NCI-H1092 treated with DMSO at 0.1 percent for 48 hours (cell line): Measurements from ENCODE around the gene NSD1.

ENCODE experiments used
- DNase-seq: peaks from one replicate; lab custom pipeline; 2025; lab: John Stamatoyannopoulos, UW

Gene NSD1

GRCh38 chr5:177309351-177310191 lies 176.0 kb downstream of the NSD1 start:
- peak; percentile 9 for DNase-seq

DNA sequence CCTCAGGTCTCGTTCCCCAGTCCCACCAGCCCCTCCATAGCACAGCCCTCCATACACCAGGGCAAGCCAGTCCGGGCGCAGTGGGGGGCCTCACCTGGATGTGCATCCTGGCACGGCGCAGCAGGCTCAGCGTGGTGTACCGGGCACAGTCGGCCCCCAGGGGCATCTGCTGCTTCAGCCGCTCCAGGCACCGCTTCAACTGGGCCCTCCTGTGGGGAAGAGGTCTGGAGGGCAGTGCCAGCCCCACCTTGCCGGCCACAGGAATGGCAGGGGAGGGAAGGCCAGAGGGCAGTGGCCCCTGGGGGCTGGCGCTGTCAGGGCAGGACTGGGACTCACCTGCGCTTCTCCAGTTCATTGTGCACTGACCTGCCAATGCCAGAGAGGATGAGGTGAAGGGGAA lies 176.8 kb downstream of the NSD1 start:
- DNase-seq, result peak; percentile 5

- peak; percentile 27 for DNase-seq
Measured at GRCh38 chr5:177310757-177311391, 177.3 kb downstream of the NSD1 start.

- DNase-seq, result no peak
Measured at GRCh38 chr5:177311392-177311722, 177.8 kb downstream of the NSD1 start.

DNA sequence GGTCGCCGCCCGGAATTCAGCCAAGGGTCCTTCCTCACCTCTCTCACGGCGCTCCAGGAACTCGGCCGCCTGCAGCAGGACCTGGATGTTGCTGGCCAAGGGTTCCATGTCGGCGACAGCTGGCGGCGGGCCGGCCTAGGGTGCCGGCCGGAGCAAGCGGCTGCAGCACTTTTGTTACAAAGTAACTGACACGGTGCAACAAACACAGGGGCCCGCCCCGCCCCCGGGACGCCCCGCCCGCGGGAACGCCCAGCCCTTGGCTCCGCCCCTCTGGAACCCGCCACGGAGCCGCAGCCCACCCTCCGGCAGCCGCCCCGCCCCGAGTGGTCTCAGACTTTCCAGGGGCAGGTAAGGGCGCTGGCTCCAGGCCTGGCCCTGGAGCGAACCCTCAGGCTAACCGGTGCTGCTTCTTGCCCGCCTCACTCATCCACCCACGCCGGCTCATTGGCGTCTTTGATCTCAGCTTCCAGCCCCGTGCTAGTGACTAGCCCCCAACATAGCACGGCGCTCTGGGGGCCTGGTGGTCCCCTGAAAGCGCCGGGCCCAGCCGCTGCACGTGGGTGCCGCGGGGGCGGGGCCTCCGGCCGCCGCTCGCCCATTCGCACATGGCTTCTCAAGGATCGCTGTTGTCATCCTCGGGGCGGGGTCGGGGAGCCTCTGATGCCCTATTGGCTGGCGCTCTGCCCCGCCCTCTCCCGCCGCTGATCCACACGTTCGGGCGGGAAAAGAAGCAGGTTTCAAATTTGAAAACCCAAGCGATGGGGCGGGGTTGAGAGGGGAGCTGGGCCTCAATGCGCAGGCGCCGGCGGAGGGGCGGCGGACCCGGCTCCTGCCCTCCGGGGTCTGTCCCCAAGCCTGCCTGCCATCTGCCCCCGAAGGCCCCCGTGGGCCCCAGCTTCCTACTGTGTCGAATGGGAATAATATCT lies 178.4 kb downstream of the NSD1 start, which contains the start of gene MXD3:
MXD3 (minus strand) TSS at position 176 of the 926 bp plus-strand sequence; CDS start at position 108, 68 bp downstream.
- peak; percentile 93 for DNase-seq

GRCh38 chr5:177312649-177313181 lies 179.1 kb downstream of the NSD1 start:
- DNase-seq, result peak; percentile 16

DNA sequence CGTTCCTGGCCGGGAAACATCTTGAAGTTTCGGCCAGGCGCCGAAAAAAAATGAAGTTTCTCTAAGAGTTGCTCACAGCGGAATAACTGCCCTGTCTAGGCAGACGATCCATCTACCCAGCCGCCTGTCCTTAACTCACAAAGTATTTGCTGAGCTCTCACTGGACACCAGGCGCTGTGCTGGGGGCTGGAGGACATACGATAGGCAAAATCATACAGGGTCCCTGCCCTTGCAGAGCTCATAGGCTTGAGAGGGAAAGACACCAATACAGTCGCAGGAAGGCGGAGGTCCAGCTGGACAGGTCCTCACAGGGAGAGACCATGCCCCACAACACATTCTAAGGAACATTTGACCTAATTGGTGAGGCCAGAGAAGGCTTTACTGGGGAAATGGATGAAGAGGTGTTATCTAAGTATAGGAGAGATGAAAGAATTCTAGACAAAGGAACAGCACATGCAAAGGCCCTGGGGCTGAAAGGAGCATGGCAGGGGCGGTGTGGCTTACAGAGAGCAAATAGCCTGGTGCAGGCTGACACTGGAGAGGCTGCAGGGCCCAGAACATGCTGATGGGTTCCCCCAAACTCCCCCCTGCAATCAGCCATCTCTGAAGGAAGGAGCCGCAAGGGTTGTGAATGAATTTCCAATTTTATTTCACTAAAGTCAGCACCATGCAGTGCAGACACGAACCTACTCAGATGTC lies 180.1 kb downstream of the NSD1 start:
- DNase-seq, result no peak

DNA sequence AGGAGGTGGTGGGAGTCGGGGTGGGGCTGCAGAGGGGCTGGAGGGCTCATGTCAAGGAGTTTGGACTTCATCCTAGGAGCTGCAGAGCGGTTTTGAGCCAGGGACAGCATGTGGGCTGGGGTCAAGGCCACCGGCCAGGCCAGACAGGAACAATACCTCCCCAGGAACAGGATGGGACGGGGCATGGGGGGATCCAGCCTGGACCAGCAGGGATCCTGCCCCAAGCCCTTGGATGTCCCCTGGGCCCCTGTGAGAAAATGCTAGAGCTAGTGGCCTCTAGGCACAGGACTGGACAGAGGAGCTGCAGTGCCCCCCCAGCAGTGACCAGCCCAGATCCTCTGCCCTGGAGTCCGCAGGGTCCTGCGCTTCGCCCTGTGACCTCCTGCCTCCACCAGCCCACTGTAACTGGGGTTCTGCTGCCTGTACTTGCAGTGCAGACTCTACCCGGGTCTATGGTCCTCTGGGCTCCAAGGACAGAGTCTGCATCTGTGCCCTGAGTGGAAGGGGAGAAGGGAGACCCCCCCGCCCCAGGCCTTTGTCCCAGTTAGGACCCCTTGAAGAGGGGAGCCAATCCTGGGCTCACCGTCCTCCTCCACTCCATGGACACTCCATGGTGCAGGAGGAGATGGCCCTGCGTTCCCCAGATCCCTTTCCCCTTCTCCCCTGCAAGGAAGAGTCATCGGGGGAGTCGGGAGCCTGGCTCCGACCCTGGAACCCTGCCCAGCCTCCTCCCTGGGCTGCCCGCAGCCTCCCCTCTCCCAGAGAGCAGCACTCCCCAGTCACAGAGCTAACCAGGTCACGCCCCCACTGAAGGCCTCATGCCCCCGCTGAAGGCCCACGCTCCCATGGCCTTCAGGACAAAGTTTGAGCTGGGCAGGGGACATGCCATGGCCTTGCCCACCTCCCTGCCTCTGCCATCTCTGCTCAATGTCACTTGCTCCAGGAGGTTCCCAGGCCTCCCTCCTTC lies 181.1 kb downstream of the NSD1 start:
- DNase-seq, result no peak

GRCh38 chr5:177315411-177315810 lies 181.8 kb downstream of the NSD1 start:
- no peak for DNase-seq

GRCh38 chr5:177316005-177316404 lies 182.4 kb downstream of the NSD1 start:
- no peak for DNase-seq

GRCh38 chr5:177317959-177318377 lies 184.4 kb downstream of the NSD1 start:
- DNase-seq, result peak; percentile 30

GRCh38 chr5:177319913-177320588 lies 186.5 kb downstream of the NSD1 start:
- no peak for DNase-seq

DNA sequence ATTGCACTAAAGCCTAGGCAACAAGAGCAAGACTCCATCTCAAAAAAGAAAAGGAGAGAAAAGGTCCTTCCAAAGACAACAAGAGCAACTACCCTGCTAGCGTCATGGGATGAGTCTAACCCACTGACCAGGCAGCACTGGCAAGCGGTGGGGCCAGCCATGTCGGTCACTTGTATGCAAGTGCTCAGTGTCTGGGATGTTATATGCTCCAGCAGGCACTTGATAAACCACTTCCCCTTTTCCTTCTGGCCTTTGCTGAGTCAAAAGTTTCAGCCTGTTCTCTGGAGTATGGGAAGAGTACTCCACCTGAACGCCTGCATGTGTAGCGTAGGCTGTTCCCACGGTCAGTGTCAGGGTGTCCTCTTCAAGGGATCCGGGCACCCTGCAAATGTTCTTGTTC lies 187.3 kb downstream of the NSD1 start:
- no peak for DNase-seq

DNA sequence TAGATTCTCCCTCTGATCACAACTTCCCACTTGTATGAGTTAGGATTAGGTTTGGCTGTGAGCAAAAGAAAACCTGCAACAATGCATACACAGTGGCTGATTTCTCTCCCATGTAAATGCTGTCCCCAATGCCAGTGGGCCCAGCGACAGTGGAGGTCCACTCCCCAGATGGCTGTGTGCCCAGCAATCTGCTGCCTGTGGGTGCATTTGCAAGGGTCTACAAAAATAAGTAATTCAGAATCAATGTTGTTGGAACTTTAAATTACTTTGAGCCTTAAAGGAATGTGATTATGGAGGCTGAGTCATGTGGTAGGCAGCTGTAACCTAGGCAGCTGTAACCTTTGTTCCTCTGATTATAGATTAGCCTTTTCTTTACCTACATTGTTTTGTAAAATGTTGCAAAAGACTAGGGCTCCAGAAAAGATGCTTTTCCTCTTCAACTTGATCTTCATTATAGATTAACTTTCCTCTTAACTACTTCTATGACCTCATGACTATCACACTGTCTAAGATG lies 192.4 kb downstream of the NSD1 start:
- no peak for DNase-seq

DNA sequence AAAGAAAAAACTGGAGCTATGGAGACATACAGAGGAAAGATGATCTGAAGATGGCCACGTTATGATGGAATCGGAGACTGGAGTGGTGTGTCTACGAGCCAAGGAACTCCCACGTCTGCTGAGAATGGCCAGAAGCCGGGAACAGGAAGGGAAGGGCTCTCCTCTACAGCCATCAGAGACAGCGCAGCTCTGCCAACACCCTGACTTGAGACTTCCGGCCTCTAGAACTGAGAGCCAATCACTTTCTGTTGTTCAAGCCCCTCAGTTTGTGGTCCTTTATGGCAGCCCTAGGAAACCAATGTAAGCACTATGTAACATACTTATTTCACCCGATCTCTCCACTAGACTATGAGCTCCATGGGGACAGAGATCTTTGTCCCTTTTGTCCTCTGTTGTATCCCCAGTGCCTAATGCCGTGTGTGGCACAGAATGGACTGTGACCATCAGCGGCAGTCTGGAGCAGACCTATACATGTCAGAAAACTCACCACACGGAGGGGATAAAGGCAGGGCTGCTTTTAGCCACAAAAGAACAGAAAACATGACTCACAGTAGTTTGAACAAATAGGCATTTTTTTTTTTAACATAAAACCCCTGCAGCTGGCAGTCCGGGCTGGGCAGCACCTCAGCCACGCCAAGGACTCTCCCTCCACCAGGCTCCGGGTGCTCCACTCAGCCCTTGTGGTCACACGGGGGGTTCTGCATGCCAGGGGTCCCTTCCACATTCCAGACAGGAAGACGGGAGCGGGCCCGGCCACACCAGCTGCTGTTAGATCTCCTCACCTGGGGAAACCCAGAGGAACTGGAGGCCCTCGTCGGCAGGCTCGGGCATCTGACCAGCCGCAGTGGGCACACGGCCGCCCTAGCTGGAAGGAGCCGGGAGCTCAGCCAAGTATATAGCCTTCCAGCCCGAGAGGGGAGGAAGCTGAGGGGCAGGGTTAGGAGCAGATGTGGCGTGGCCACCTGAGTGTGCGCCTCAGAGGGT lies 194.3 kb downstream of the NSD1 start:
- no peak for DNase-seq

- no peak for DNase-seq
Measured at GRCh38 chr5:177328545-177329231, 195.1 kb downstream of the NSD1 start.

DNA sequence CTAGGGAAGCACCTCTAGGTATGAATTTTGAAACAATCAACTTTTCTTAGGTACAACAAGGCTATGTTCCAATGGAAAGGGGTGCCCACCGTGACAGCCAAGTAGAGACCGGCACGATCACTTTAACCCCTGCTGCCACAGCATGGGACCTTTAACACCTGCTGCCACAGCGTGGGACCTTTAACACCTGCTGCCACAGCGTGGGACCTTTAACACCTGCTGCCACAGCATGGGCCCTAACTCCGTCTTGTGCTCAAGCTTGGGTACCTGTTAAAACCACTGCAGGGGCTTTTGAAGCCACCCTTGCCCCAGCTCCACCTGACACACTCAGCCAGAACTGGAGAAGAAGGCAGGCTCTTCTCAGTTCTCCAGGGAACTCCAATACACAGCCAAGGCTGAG lies 196.3 kb downstream of the NSD1 start:
- DNase-seq, result no peak
